ENCODE measurements around the gene MELK.

- TF ChIP-seq SUZ12 (IDR thresholded peaks at IDR 0.05; ENCODE audit: extremely low read depth, insufficient read depth, insufficient read length) (no peak), ZNF274 (IDR thresholded peaks at IDR 0.05; ENCODE audit: low read depth, low read length) (no peak)
These were observed 20.3 kb downstream of the MELK start for GRCh38 chr9:36592801-36593583.
